Omental fat pad (tissue), 4 donors: ENCODE results near the gene CMC4. TPM values are rescaled to one million over a fixed set of nuclear protein-coding genes. Genes with fewer than 3 reads are reported as not detected.

Experiments
- ATAC-seq: fragments of 150-250 bp; one replicate; pipeline ENCODE4 v1.9.1; 2016; ENCODE audit warnings: mild to moderate bottlenecking, moderate library complexity; ENCODE audit not compliant: low FRiP score
- DNase-seq: peaks from one replicate; pipeline ENCODE4 v3.0.0-alpha.2; 2019; ENCODE audit warnings: low spot score
- CTCF ChIP-seq, 3 donors: fragments of 450-650 bp; IDR thresholded peaks; one replicate each; pipeline ENCODE4 v1.5.1; 2016 to 2017; ENCODE audit warnings: antibody characterized with exemption in 3 of 3, mild to moderate bottlenecking in 3 of 3, moderate library complexity in 2 of 3
- total RNA-seq, 4 donors: library from RNA; depleted of rRNA; stranded (reverse); fragments of >200 nt; gene quantifications; one replicate each; pipeline ENCODE4 v1.1.0, GENCODE V29; 2016

Gene CMC4
- total RNA-seq, 4 donors from 2014 or later, result 11.0 to 24.9 (median 16.4) TPM

DNA sequence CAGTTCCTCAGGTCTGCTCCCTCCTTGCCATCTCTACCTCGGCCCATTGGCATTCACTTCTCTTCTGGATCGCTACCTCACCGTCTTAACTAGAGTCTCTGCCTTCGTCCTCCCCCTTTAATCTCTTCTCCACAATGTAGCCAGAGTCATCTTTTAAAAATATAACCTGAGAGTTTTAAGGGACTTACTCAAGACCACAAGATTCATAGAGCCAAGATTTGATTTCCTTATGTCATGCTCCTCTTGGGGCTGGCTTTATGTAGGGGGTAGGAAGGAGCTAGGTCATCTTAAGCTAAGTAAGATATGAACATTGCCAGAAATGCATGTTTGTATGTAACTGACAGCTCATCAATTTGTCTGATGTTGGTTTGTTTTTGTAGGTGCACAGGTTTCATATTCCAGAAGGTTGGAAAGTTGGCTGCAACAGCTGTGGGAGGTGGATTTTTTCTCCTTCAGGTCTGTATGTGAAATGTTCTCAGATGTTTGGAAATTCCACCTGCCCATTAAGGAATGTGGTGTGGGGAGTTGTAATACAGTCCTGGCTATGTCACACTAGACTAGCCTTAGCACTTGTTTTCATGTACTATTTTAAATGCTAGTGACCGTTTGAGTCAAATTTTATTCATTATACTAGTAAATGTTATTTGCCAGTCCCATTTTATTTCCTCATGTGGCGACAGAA, 24.7 kb downstream of the CMC4 start:
- no peak for ATAC-seq
- no peak for DNase-seq
- TF ChIP-seq CTCF (IDR thresholded peaks at IDR 0.05), result no peak

DNA sequence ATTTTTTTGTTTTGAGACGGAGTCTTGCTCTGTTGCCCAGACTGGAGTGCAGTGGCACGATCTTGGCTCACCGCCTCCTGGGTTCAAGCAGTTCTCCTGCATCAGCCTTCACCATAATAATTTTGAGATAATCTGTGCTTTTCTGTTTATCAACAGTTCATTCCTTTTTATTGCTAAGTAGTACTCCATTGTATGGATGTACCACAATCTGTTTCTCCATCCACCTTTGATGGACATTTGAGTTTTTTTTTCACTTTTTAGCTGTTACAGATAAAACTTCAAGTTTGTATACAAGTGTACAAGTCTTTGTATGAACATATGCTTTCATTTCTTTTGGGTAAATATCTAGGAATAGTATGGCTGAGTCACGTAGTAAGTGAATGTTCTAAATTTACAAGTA, 35.2 kb downstream of the CMC4 start:
- no peak for TF ChIP-seq CTCF (IDR thresholded peaks at IDR 0.05)
- no peak for ATAC-seq
- DNase-seq, result no peak

- no peak for ATAC-seq
- no peak for DNase-seq
- TF ChIP-seq CTCF (IDR thresholded peaks at IDR 0.05), result no peak
These were observed 39.3 kb downstream of the CMC4 start for GRCh38 chrX:155031657-155032056.

- ATAC-seq (no peak), DNase-seq (no peak)
- TF ChIP-seq CTCF (IDR thresholded peaks at IDR 0.05), result no peak
These were observed 42.1 kb downstream of the CMC4 start for GRCh38 chrX:155028877-155029291.

GRCh38 chrX:155028129-155028528, 42.8 kb downstream of the CMC4 start:
- DNase-seq, result no peak
- no peak for TF ChIP-seq CTCF (IDR thresholded peaks at IDR 0.05)
- ATAC-seq, result no peak

- DNase-seq (no peak), ATAC-seq (peak; percentile 65)
- no peak for TF ChIP-seq CTCF (IDR thresholded peaks at IDR 0.05)
These were observed 43.3 kb downstream of the CMC4 start for GRCh38 chrX:155027509-155028066.
